ENCODE data around the gene HTT.

The HTT gene

GRCh38 chr4:3243136-3243780 lies 168.8 kb downstream of the HTT start:
- no peak overlapping the region for H3K27ac ChIP-seq (ENCODE audit: low read length)
- H3K9me2 ChIP-seq (replicated peaks; ENCODE audit: insufficient read depth, low read length), result no peaks in the 10 kb centered on the region
- no peaks in the 10 kb centered on the region for H3K4me1 ChIP-seq (ENCODE audit: low read length)
- no peaks in the 10 kb centered on the region for H3K27me3 ChIP-seq (replicated peaks; ENCODE audit: insufficient read depth, low read length)
- H3K36me3 ChIP-seq (replicated peaks; ENCODE audit: insufficient read depth, low read length), result no peaks in the 10 kb centered on the region
- H3K4me3 ChIP-seq (ENCODE audit: low read length), result no peak overlapping the region
- H3K79me2 ChIP-seq (ENCODE audit: low read length), result no peaks in the 10 kb centered on the region
- H2AFZ ChIP-seq (ENCODE audit: low read length), result no peak overlapping the region
- H3K9ac ChIP-seq (ENCODE audit: low read length), result no peak overlapping the region
- H3K9me3 ChIP-seq (replicated peaks; ENCODE audit: insufficient read depth, low read length), result no peaks in the 10 kb centered on the region
- H4K20me1 ChIP-seq (ENCODE audit: insufficient read depth, low read length), result no peaks in the 10 kb centered on the region
- no peak overlapping the region for H3K4me2 ChIP-seq (ENCODE audit: low read depth, low read length)
- no peaks in the 10 kb centered on the region for H3F3A ChIP-seq (ENCODE audit: insufficient read depth, low read length)
- TF ChIP-seq EZH2phosphoT487 (IDR thresholded peaks at IDR 0.05; ENCODE audit: low read length) (no peak), EZH2 (optimal IDR thresholded peaks at IDR 0.05; ENCODE audit: low read depth, low read length) (no peak), CTCF (IDR thresholded peaks at IDR 0.05; ENCODE audit: low read length) (no peak)
- no peak for DNase-seq

GRCh38 chr4:3244002-3244401 lies 169.5 kb downstream of the HTT start:
- no peaks in the 10 kb centered on the region for H3K9me3 ChIP-seq (replicated peaks; ENCODE audit: insufficient read depth, low read length)
- TF ChIP-seq EZH2 (optimal IDR thresholded peaks at IDR 0.05; ENCODE audit: low read depth, low read length) (no peak), EZH2phosphoT487 (IDR thresholded peaks at IDR 0.05; ENCODE audit: low read length) (no peak), CTCF (IDR thresholded peaks at IDR 0.05; ENCODE audit: low read length) (no peak)
- H3F3A ChIP-seq (ENCODE audit: insufficient read depth, low read length), result no peaks in the 10 kb centered on the region
- no peaks in the 10 kb centered on the region for H4K20me1 ChIP-seq (ENCODE audit: insufficient read depth, low read length)
- no peaks in the 10 kb centered on the region for H3K79me2 ChIP-seq (ENCODE audit: low read length)
- H3K9ac ChIP-seq (ENCODE audit: low read length), result no peak overlapping the region
- no peak overlapping the region for H3K27ac ChIP-seq (ENCODE audit: low read length)
- no peak overlapping the region for H2AFZ ChIP-seq (ENCODE audit: low read length)
- no peaks in the 10 kb centered on the region for H3K9me2 ChIP-seq (replicated peaks; ENCODE audit: insufficient read depth, low read length)
- no peak for DNase-seq
- no peaks in the 10 kb centered on the region for H3K4me1 ChIP-seq (ENCODE audit: low read length)
- no peaks in the 10 kb centered on the region for H3K36me3 ChIP-seq (replicated peaks; ENCODE audit: insufficient read depth, low read length)
- H3K4me2 ChIP-seq (ENCODE audit: low read depth, low read length), result no peak overlapping the region
- no peaks in the 10 kb centered on the region for H3K27me3 ChIP-seq (replicated peaks; ENCODE audit: insufficient read depth, low read length)
- H3K4me3 ChIP-seq (ENCODE audit: low read length), result no peak overlapping the region

GRCh38 chr4:3244747-3245146 lies 170.3 kb downstream of the HTT start:
- no peaks in the 10 kb centered on the region for H3K36me3 ChIP-seq (replicated peaks; ENCODE audit: insufficient read depth, low read length)
- H3K4me2 ChIP-seq (ENCODE audit: low read depth, low read length), result no peak overlapping the region
- TF ChIP-seq EZH2phosphoT487 (IDR thresholded peaks at IDR 0.05; ENCODE audit: low read length), result no peak
- TF ChIP-seq CTCF (IDR thresholded peaks at IDR 0.05; ENCODE audit: low read length), result no peak
- TF ChIP-seq EZH2 (optimal IDR thresholded peaks at IDR 0.05; ENCODE audit: low read depth, low read length), result no peak
- H4K20me1 ChIP-seq (ENCODE audit: insufficient read depth, low read length), result no peaks in the 10 kb centered on the region
- H3K4me1 ChIP-seq (ENCODE audit: low read length), result no peaks in the 10 kb centered on the region
- H3K9me2 ChIP-seq (replicated peaks; ENCODE audit: insufficient read depth, low read length), result no peaks in the 10 kb centered on the region
- no peaks in the 10 kb centered on the region for H3F3A ChIP-seq (ENCODE audit: insufficient read depth, low read length)
- H3K27ac ChIP-seq (ENCODE audit: low read length), result no peak overlapping the region
- DNase-seq, result no peak
- no peak overlapping the region for H3K4me3 ChIP-seq (ENCODE audit: low read length)
- H3K9ac ChIP-seq (ENCODE audit: low read length), result no peak overlapping the region
- no peaks in the 10 kb centered on the region for H3K79me2 ChIP-seq (ENCODE audit: low read length)
- no peak overlapping the region for H2AFZ ChIP-seq (ENCODE audit: low read length)
- H3K27me3 ChIP-seq (replicated peaks; ENCODE audit: insufficient read depth, low read length), result no peaks in the 10 kb centered on the region
- no peaks in the 10 kb centered on the region for H3K9me3 ChIP-seq (replicated peaks; ENCODE audit: insufficient read depth, low read length)
